Stimulated activated naive CD8-positive, alpha-beta T cell treated with anti-CD3 and anti-CD28 coated beads, Interleukin-15, Interleukin-2, amounts not matched to agents 100 ng/mL and 50 ng/mL, for 24 hours (primary cell): ENCODE data around the gene AGAP3.
A peak's percentile ranks its signal among the peaks of the same experiment; 100 is the strongest.

Experiments
- H3K27ac Mint-ChIP-seq: one replicate; pipeline ENCODE4 v1.8.0; 2021; ENCODE audit warnings: mild to moderate bottlenecking, mixed read lengths
- H3K27me3 Mint-ChIP-seq: one replicate; pipeline ENCODE4 v1.8.0; 2021; ENCODE audit warnings: mixed read lengths
- H3K36me3 Mint-ChIP-seq: one replicate; pipeline ENCODE4 v1.8.0; 2021; ENCODE audit warnings: low read depth, mixed read lengths
- H3K4me1 Mint-ChIP-seq: one replicate; pipeline ENCODE4 v1.8.0; 2021; ENCODE audit warnings: low read depth, mixed read lengths
- H3K4me3 Mint-ChIP-seq: one replicate; pipeline ENCODE4 v1.8.0; 2021; ENCODE audit warnings: mild to moderate bottlenecking, mixed read lengths
- H3K9me3 Mint-ChIP-seq: one replicate; pipeline ENCODE4 v1.8.0; 2021; ENCODE audit warnings: mixed read lengths

Gene AGAP3

GRCh38 chr7:151053096-151053495 is 33.2 kb upstream of the AGAP3 start:
- no peaks in the 10 kb centered on the region for H3K36me3 Mint-ChIP-seq
- no peaks in the 10 kb centered on the region for H3K9me3 Mint-ChIP-seq
- no peak overlapping the region for H3K27ac Mint-ChIP-seq
- H3K4me3 Mint-ChIP-seq: no peak overlapping the region
- peaks cover 13% of the 10 kb centered on the region for H3K4me1 Mint-ChIP-seq
- H3K27me3 Mint-ChIP-seq: no peaks in the 10 kb centered on the region

DNA sequence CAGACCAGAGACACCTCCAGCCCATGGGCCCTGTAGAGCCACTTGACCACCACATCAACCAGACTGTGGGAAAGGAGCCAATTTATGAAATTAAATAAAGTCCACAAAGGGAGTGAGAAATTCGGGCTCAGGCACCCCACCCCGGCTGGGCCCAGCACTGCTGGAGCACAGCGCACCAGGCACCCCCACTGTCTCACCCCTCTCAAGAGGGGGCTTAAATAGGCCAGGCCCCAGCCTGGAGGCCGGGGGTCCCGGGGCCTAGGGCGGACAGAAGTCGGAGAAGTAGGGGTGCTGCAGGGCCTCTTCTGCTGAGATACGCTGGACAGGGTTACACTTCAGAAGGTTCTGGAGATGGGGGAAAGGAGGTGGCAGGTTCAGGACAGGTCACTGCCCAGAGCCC is 32.5 kb upstream of the AGAP3 start:
- Mint-ChIP-seq H3K27ac (no peak overlapping the region), H3K36me3 (no peaks in the 10 kb centered on the region), H3K9me3 (no peaks in the 10 kb centered on the region), H3K4me1 (peaks cover 19% of the 10 kb centered on the region), H3K4me3 (no peak overlapping the region), H3K27me3 (no peaks in the 10 kb centered on the region)

DNA sequence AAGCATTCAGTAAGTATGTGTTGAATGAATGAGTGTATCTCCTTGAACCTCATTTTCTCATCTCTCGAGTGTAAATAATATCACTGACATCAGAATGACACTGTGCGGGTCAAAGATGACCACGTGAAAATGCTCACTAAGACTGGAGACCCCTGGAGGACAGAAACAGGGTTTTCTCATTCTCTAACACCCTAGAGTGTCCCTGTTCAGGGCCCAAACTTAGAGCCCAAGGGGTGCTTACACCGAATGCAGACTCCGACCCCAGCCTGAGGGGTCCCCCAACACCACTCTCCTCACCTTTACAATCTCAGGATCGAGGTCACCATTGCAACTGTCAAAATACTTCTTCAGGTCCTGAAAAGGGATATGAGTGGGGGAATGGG is 30.0 kb upstream of the AGAP3 start:
- Mint-ChIP-seq H3K9me3 (no peaks in the 10 kb centered on the region), H3K27me3 (no peaks in the 10 kb centered on the region)

GRCh38 chr7:151056666-151057505 is 29.4 kb upstream of the AGAP3 start:
- H3K9me3 Mint-ChIP-seq: no peaks in the 10 kb centered on the region
- peak overlapping the region; percentile 16 for H3K27ac Mint-ChIP-seq

More for the DNA sequence above, 30.0 kb upstream of the AGAP3 start:
- Mint-ChIP-seq H3K27ac (no peak overlapping the region), H3K36me3 (no peaks in the 10 kb centered on the region), H3K4me1 (peaks cover 30% of the 10 kb centered on the region), H3K4me3 (peak overlapping the region; percentile 93)

DNA sequence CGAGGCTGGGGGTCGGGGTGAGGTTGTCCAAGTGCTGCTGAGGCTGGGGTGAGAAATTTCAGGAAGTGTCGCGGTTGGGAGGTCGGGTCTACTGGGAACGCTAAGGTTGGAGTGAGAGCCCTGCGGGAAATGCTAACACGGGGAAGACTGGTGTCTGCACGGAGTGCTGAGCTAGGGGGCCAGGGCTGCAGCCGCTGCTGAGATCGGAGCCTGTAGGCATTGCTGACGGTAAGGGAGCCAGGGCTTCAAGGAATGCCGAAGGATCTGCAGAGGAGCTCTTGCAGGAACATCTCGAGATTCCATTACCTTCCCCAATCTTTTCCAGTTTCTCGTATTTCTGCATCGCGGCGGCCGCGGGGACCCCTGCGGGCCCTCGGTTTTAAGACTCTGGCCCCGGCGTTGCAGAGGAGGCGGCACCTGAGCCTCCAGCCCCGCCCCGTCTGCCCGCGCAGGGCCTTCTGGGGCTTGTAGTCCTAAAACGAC is 28.7 kb upstream of the AGAP3 start, which contains the start of gene CDK5:
CDK5 (minus strand) TSS at position 392 of the 483 bp plus-strand sequence; CDS start at position 343, 49 bp downstream.
- Mint-ChIP-seq H3K36me3 (no peaks in the 10 kb centered on the region), H3K27ac (peak within 1 kb of the TSS; percentile 91), H3K4me1 (peaks cover 34% of the 10 kb centered on the region), H3K4me3 (peak within 1 kb of the TSS; percentile 93), H3K27me3 (no peaks in the 10 kb centered on the region), H3K9me3 (no peaks in the 10 kb centered on the region)

More at GRCh38 chr7:151056666-151057505, 29.4 kb upstream of the AGAP3 start:
- Mint-ChIP-seq H3K27me3 (no peaks in the 10 kb centered on the region), H3K36me3 (no peaks in the 10 kb centered on the region), H3K4me1 (peaks cover 34% of the 10 kb centered on the region), H3K4me3 (peak overlapping the region; percentile 93)

GRCh38 chr7:151057989-151058780 is 28.1 kb upstream of the AGAP3 start:
- peak overlapping the region; percentile 91 for H3K27ac Mint-ChIP-seq
- peaks cover 34% of the 10 kb centered on the region for H3K4me1 Mint-ChIP-seq
- H3K4me3 Mint-ChIP-seq: peak overlapping the region; percentile 93
- H3K9me3 Mint-ChIP-seq: no peaks in the 10 kb centered on the region
- H3K36me3 Mint-ChIP-seq: no peaks in the 10 kb centered on the region
- H3K27me3 Mint-ChIP-seq: no peaks in the 10 kb centered on the region

- Mint-ChIP-seq H3K4me3 (peak overlapping the region; percentile 93), H3K4me1 (peaks cover 34% of the 10 kb centered on the region), H3K27ac (peak overlapping the region; percentile 91), H3K36me3 (no peaks in the 10 kb centered on the region), H3K9me3 (no peaks in the 10 kb centered on the region), H3K27me3 (no peaks in the 10 kb centered on the region)
These were observed 27.4 kb upstream of the AGAP3 start for GRCh38 chr7:151058781-151059366.

- Mint-ChIP-seq H3K4me1 (peaks cover 34% of the 10 kb centered on the region), H3K27me3 (no peaks in the 10 kb centered on the region), H3K27ac (peak within 1 kb of the TSS; percentile 91), H3K4me3 (peak within 1 kb of the TSS; percentile 93), H3K9me3 (no peaks in the 10 kb centered on the region), H3K36me3 (no peaks in the 10 kb centered on the region)
These were observed 26.7 kb upstream of the AGAP3 start, which contains the start of gene SLC4A2 for GRCh38 chr7:151059367-151060112. SLC4A2 (plus strand) TSS chr7:151059589; CDS start chr7:151061988, 2,399 bp downstream.

- Mint-ChIP-seq H3K4me1 (peaks cover 34% of the 10 kb centered on the region), H3K4me3 (peak overlapping the region; percentile 93), H3K27ac (peak overlapping the region; percentile 31), H3K36me3 (no peaks in the 10 kb centered on the region), H3K9me3 (no peaks in the 10 kb centered on the region), H3K27me3 (no peaks in the 10 kb centered on the region)
These were observed 26.2 kb upstream of the AGAP3 start for GRCh38 chr7:151060113-151060415.

GRCh38 chr7:151060416-151061212 is 25.7 kb upstream of the AGAP3 start:
- H3K27ac Mint-ChIP-seq: peak overlapping the region; percentile 31
- H3K4me3 Mint-ChIP-seq: peak overlapping the region; percentile 93
- no peaks in the 10 kb centered on the region for H3K9me3 Mint-ChIP-seq
- H3K4me1 Mint-ChIP-seq: peaks cover 34% of the 10 kb centered on the region
- H3K27me3 Mint-ChIP-seq: no peaks in the 10 kb centered on the region
- peaks cover 5% of the 10 kb centered on the region for H3K36me3 Mint-ChIP-seq

- peaks cover 5% of the 10 kb centered on the region for H3K36me3 Mint-ChIP-seq
- H3K4me3 Mint-ChIP-seq: peak overlapping the region; percentile 93
- peak overlapping the region; percentile 61 for H3K27ac Mint-ChIP-seq
- H3K4me1 Mint-ChIP-seq: peaks cover 34% of the 10 kb centered on the region
- no peaks in the 10 kb centered on the region for H3K9me3 Mint-ChIP-seq
- no peaks in the 10 kb centered on the region for H3K27me3 Mint-ChIP-seq
These were observed 24.8 kb upstream of the AGAP3 start for GRCh38 chr7:151061213-151062110.

GRCh38 chr7:151062111-151062398 is 24.2 kb upstream of the AGAP3 start:
- H3K4me1 Mint-ChIP-seq: peaks cover 29% of the 10 kb centered on the region
- peaks cover 8% of the 10 kb centered on the region for H3K36me3 Mint-ChIP-seq
- no peaks in the 10 kb centered on the region for H3K27me3 Mint-ChIP-seq
- no peak overlapping the region for H3K27ac Mint-ChIP-seq
- H3K9me3 Mint-ChIP-seq: no peaks in the 10 kb centered on the region
- H3K4me3 Mint-ChIP-seq: no peak overlapping the region
